Measurements from ENCODE around the gene ZBTB20.

The ZBTB20 gene

GRCh38 chr3:114332342-114333179 is 814.5 kb downstream of the ZBTB20 start:
- H3K36me3 ChIP-seq (ENCODE audit: control insufficient read depth, insufficient read depth, low read length) = no peaks in the 10 kb centered on the region
- peaks cover 4% of the 10 kb centered on the region for H3K4me1 ChIP-seq (ENCODE audit: control insufficient read depth, insufficient read depth, low read length)
- WGBS, 2 experiments = 94 to 97% methylated on average over 3 to 5 of the region's 5 CpGs
- H3K9me3 ChIP-seq (ENCODE audit: control insufficient read depth, low read length) = no peaks in the 10 kb centered on the region
- no peaks in the 10 kb centered on the region for H3K27me3 ChIP-seq (ENCODE audit: control insufficient read depth, insufficient read depth, low read length, poor library complexity, severe bottlenecking)
- H3K27ac ChIP-seq (ENCODE audit: insufficient read depth, low read depth, low read length, poor library complexity, severe bottlenecking) = no peak overlapping the region
- no peak overlapping the region for H3K4me3 ChIP-seq (ENCODE audit: insufficient read depth, low read depth, low read length)

- Histone ChIP-seq H3K9me3 (ENCODE audit: control insufficient read depth, low read length) (no peaks in the 10 kb centered on the region), H3K4me1 (ENCODE audit: control insufficient read depth, insufficient read depth, low read length) (peaks cover 4% of the 10 kb centered on the region), H3K4me3 (ENCODE audit: insufficient read depth, low read depth, low read length) (no peak overlapping the region), H3K36me3 (ENCODE audit: control insufficient read depth, insufficient read depth, low read length) (no peaks in the 10 kb centered on the region), H3K27me3 (ENCODE audit: control insufficient read depth, insufficient read depth, low read length, poor library complexity, severe bottlenecking) (no peaks in the 10 kb centered on the region), H3K27ac (ENCODE audit: insufficient read depth, low read depth, low read length, poor library complexity, severe bottlenecking) (no peak overlapping the region)
- 92 to 100% methylated on average over 2 of the region's 3 CpGs for WGBS, 2 experiments
Measured at GRCh38 chr3:114331710-114332109, 815.4 kb downstream of the ZBTB20 start.

GRCh38 chr3:114331007-114331406 is 816.1 kb downstream of the ZBTB20 start:
- H3K27ac ChIP-seq (ENCODE audit: insufficient read depth, low read depth, low read length, poor library complexity, severe bottlenecking) = no peak overlapping the region
- H3K4me1 ChIP-seq (ENCODE audit: control insufficient read depth, insufficient read depth, low read length) = peaks cover 4% of the 10 kb centered on the region
- 94 to 95% methylated on average over 2 of the region's 2 CpGs for WGBS, 2 experiments
- H3K9me3 ChIP-seq (ENCODE audit: control insufficient read depth, low read length) = no peaks in the 10 kb centered on the region
- no peak overlapping the region for H3K4me3 ChIP-seq (ENCODE audit: insufficient read depth, low read depth, low read length)
- H3K36me3 ChIP-seq (ENCODE audit: control insufficient read depth, insufficient read depth, low read length) = no peaks in the 10 kb centered on the region
- no peaks in the 10 kb centered on the region for H3K27me3 ChIP-seq (ENCODE audit: control insufficient read depth, insufficient read depth, low read length, poor library complexity, severe bottlenecking)

DNA sequence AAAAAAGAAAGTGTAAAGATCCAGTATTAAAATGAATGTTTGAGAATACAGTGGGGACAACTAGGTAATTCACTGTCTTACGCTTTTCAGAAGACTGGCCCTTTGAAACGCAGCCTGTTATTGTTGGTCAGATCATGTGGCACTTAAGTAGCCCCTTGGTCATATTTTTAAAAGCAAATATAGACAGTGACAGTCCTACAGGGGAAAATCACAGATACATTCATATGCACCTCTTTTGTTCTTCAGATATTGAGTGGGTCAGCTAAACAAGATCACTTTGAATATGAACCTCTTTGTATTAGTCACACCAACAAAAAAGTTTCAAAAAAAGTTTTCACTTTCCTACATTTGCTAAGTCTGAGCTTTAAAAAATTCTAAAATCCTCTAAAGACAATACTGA is 817.3 kb downstream of the ZBTB20 start:
- Histone ChIP-seq H3K27me3 (ENCODE audit: control insufficient read depth, insufficient read depth, low read length, poor library complexity, severe bottlenecking) (no peaks in the 10 kb centered on the region), H3K9me3 (ENCODE audit: control insufficient read depth, low read length) (no peaks in the 10 kb centered on the region), H3K4me3 (ENCODE audit: insufficient read depth, low read depth, low read length) (no peak overlapping the region), H3K4me1 (ENCODE audit: control insufficient read depth, insufficient read depth, low read length) (peaks cover 4% of the 10 kb centered on the region), H3K27ac (ENCODE audit: insufficient read depth, low read depth, low read length, poor library complexity, severe bottlenecking) (no peak overlapping the region), H3K36me3 (ENCODE audit: control insufficient read depth, insufficient read depth, low read length) (no peaks in the 10 kb centered on the region)
- 94 to 96% methylated on average over 2 of the region's 2 CpGs for WGBS, 2 experiments

- Histone ChIP-seq H3K36me3 (ENCODE audit: control insufficient read depth, insufficient read depth, low read length) (no peaks in the 10 kb centered on the region), H3K4me1 (ENCODE audit: control insufficient read depth, insufficient read depth, low read length) (peaks cover 3% of the 10 kb centered on the region), H3K27ac (ENCODE audit: insufficient read depth, low read depth, low read length, poor library complexity, severe bottlenecking) (no peak overlapping the region), H3K27me3 (ENCODE audit: control insufficient read depth, insufficient read depth, low read length, poor library complexity, severe bottlenecking) (no peaks in the 10 kb centered on the region), H3K9me3 (ENCODE audit: control insufficient read depth, low read length) (no peaks in the 10 kb centered on the region), H3K4me3 (ENCODE audit: insufficient read depth, low read depth, low read length) (no peak overlapping the region)
- WGBS, 2 experiments = 86 to 100% methylated on average over 1 to 2 of the region's 3 CpGs
Measured at GRCh38 chr3:114328345-114328744, 818.7 kb downstream of the ZBTB20 start.

GRCh38 chr3:114327665-114328064 is 819.4 kb downstream of the ZBTB20 start:
- no peak overlapping the region for H3K4me3 ChIP-seq (ENCODE audit: insufficient read depth, low read depth, low read length)
- no peaks in the 10 kb centered on the region for H3K27me3 ChIP-seq (ENCODE audit: control insufficient read depth, insufficient read depth, low read length, poor library complexity, severe bottlenecking)
- H3K9me3 ChIP-seq (ENCODE audit: control insufficient read depth, low read length) = no peaks in the 10 kb centered on the region
- WGBS, 2 experiments = 96 to 100% methylated on average over 4 of the region's 4 CpGs
- no peaks in the 10 kb centered on the region for H3K4me1 ChIP-seq (ENCODE audit: control insufficient read depth, insufficient read depth, low read length)
- no peak overlapping the region for H3K27ac ChIP-seq (ENCODE audit: insufficient read depth, low read depth, low read length, poor library complexity, severe bottlenecking)
- H3K36me3 ChIP-seq (ENCODE audit: control insufficient read depth, insufficient read depth, low read length) = no peaks in the 10 kb centered on the region

DNA sequence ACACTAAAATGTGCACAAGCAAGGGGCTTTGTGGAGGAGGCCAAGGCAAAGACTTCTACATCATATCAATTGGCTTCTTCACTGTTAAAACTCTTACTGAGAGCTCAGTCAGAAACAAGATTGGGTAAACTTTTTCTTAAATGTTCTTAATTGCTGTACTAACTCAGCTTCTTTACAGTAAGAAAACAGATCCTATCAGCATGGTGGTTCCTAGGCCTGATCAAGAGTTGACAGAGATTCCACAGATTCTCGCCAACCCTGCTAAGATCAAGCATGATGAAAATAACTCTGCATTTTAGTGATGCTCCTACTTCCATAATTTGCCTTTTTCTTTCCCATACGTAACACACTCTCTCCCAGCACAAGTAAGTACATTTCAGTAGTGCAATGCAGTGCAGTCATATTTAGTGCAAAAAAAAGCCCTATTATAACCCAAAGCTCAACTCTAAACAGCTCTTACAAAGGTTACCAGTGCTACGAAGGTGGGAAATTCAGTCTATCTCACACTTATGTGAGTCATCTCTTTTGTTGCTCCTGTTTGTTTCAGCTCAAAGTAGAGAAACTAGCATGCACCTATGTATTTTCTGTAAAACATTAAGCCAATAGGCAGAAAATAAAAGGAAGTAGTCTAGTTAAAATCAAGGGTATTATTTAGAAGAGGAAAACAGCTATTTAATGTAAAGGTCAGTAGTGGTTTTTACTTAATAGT is 823.4 kb downstream of the ZBTB20 start:
- no peaks in the 10 kb centered on the region for H3K27me3 ChIP-seq (ENCODE audit: control insufficient read depth, insufficient read depth, low read length, poor library complexity, severe bottlenecking)
- peaks cover 3% of the 10 kb centered on the region for H3K4me1 ChIP-seq (ENCODE audit: control insufficient read depth, insufficient read depth, low read length)
- no peak overlapping the region for H3K27ac ChIP-seq (ENCODE audit: insufficient read depth, low read depth, low read length, poor library complexity, severe bottlenecking)
- WGBS, 2 experiments = 90 to 94% methylated on average over 3 of the region's 3 CpGs
- no peaks in the 10 kb centered on the region for H3K36me3 ChIP-seq (ENCODE audit: control insufficient read depth, insufficient read depth, low read length)
- no peaks in the 10 kb centered on the region for H3K9me3 ChIP-seq (ENCODE audit: control insufficient read depth, low read length)
- no peak overlapping the region for H3K4me3 ChIP-seq (ENCODE audit: insufficient read depth, low read depth, low read length)

DNA sequence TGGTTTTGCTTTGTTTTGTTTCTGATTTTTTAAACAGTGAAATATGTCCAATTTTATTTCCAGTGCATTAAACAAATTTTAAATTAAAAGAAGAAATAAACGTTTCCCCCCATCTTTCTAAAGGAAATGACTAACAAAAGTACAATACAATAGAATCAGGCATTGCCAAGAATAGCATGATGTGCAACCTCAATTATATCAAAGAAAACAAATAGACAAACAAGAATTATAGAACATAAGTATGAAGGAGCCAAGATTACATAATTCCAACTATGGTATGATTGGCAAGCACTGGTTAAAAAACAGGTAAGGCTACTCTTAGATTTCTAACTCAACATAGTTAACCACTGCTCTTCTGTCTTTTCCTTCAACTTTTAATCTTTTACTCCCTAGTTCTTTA is 826.8 kb downstream of the ZBTB20 start:
- no peaks in the 10 kb centered on the region for H3K36me3 ChIP-seq (ENCODE audit: control insufficient read depth, insufficient read depth, low read length)
- 91% methylated on average over 1 of the region's 1 CpG; no CpG with 5 or more reads in 1 of the 2 experiments for WGBS, 2 experiments
- peaks cover 7% of the 10 kb centered on the region for H3K4me1 ChIP-seq (ENCODE audit: control insufficient read depth, insufficient read depth, low read length)
- H3K27me3 ChIP-seq (ENCODE audit: control insufficient read depth, insufficient read depth, low read length, poor library complexity, severe bottlenecking) = no peaks in the 10 kb centered on the region
- no peak overlapping the region for H3K27ac ChIP-seq (ENCODE audit: insufficient read depth, low read depth, low read length, poor library complexity, severe bottlenecking)
- H3K4me3 ChIP-seq (ENCODE audit: insufficient read depth, low read depth, low read length) = no peak overlapping the region
- no peaks in the 10 kb centered on the region for H3K9me3 ChIP-seq (ENCODE audit: control insufficient read depth, low read length)

GRCh38 chr3:114319453-114319852 is 827.6 kb downstream of the ZBTB20 start:
- peaks cover 7% of the 10 kb centered on the region for H3K4me1 ChIP-seq (ENCODE audit: control insufficient read depth, insufficient read depth, low read length)
- no peaks in the 10 kb centered on the region for H3K9me3 ChIP-seq (ENCODE audit: control insufficient read depth, low read length)
- no peaks in the 10 kb centered on the region for H3K36me3 ChIP-seq (ENCODE audit: control insufficient read depth, insufficient read depth, low read length)
- no peak overlapping the region for H3K4me3 ChIP-seq (ENCODE audit: insufficient read depth, low read depth, low read length)
- H3K27ac ChIP-seq (ENCODE audit: insufficient read depth, low read depth, low read length, poor library complexity, severe bottlenecking) = no peak overlapping the region
- H3K27me3 ChIP-seq (ENCODE audit: control insufficient read depth, insufficient read depth, low read length, poor library complexity, severe bottlenecking) = no peaks in the 10 kb centered on the region
- WGBS, 2 experiments = 17 to 44% methylated on average over 3 to 4 of the region's 4 CpGs

GRCh38 chr3:114318295-114318694 is 828.8 kb downstream of the ZBTB20 start:
- 76 to 81% methylated on average over 5 of the region's 5 CpGs for WGBS, 2 experiments
- no peak overlapping the region for H3K27ac ChIP-seq (ENCODE audit: insufficient read depth, low read depth, low read length, poor library complexity, severe bottlenecking)
- H3K27me3 ChIP-seq (ENCODE audit: control insufficient read depth, insufficient read depth, low read length, poor library complexity, severe bottlenecking) = no peaks in the 10 kb centered on the region
- H3K36me3 ChIP-seq (ENCODE audit: control insufficient read depth, insufficient read depth, low read length) = no peaks in the 10 kb centered on the region
- no peaks in the 10 kb centered on the region for H3K9me3 ChIP-seq (ENCODE audit: control insufficient read depth, low read length)
- H3K4me1 ChIP-seq (ENCODE audit: control insufficient read depth, insufficient read depth, low read length) = peaks cover 7% of the 10 kb centered on the region
- no peak overlapping the region for H3K4me3 ChIP-seq (ENCODE audit: insufficient read depth, low read depth, low read length)
